DMS 273 (cell line): ENCODE measurements around the gene MAPK9.
"Not testable (repeated sequence)": the region's sequence is repeated elsewhere in the genome, so short reads cannot be mapped to it uniquely, and the experiment has no call there.

Experiments used
- DNase-seq: peaks from one replicate; lab custom pipeline; 2025; ENCODE audit not compliant: unreplicated experiment; lab: John Stamatoyannopoulos, UW

Gene MAPK9

DNA sequence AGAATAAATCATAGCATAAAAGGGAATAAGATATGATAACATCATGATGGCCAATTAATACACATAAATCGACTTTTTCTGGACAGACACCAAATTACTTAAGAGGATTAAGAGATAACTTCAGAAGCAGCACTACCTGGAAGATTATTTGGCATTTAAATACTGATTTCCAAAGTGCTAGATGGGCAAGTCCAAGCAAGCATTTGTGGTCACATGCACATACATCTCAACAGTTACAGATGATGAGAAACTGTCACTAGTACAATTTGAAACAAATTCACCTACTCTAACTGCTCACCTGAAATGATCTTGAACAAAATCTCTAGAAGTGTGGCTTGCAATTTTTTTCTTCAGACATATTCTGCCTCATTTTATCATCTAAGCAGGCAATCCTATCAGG is 56.0 kb downstream of the MAPK9 start:
- DNase-seq, result no peak

- no peak for DNase-seq
These were observed 56.8 kb downstream of the MAPK9 start for GRCh38 chr5:180235077-180235476.

DNA sequence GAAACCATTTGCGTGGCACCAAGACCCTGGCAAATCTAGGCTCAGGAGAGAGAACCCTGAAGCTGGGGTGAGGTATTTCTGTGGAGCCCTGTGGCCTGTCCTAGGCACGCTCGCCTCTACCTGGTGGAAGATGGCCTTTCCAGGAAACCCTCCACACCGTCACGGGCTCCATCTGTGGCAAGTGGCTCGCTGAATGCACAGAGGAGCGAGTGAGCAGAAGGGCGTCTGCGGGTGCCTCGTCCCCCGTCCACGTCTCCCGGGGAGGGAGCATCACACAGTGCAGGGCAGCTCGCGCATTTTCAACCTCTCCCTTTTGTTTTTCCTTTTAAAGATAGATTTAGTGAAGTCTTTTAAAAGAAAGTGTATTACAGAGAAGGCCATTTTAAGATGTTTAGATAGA is 57.6 kb downstream of the MAPK9 start:
- DNase-seq, result no peak

DNA sequence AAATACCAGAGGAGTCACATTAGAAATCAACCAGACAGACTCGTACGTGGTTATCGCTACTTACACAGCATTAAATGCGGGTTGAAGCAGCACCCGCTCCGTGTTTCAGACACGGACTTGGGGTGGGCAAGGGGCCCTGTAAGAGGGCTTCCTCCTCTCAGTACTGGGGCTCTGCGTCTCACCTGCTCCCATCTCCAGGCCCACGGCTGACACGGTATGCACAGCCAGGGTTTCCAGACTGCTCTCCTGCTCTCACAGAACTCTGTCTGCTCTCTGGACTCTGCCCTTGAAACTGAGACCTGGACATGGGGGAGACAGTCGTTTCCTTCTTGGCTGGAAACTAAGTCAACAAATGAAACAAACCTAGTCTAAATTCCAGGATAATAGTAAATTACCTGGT is 58.2 kb downstream of the MAPK9 start:
- no peak for DNase-seq

DNA sequence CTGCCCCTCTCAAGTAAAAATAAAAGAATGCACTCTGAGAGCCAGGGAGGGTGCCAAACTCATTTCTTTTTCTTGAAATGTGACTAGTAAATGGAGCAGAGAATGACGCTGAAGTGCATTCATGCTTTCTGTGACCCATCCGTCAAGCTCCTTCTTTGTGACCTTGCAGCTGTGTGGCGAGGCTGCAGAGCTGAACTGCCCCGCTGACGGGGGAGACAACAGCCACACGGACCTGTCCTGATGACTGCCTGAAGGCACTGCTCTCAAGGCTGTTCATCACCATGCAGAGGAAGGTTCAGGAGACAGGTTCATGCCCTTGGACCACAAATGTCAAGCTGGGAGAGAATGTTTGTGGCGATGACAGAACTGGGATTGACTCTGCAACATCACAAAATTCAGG is 61.9 kb downstream of the MAPK9 start:
- DNase-seq, result no peak

GRCh38 chr5:180222056-180222455 is 69.8 kb downstream of the MAPK9 start:
- DNase-seq, result no peak

- DNase-seq, result no peak
These were observed 74.1 kb downstream of the MAPK9 start for GRCh38 chr5:180217797-180218196.

GRCh38 chr5:180216646-180217171 is 75.2 kb downstream of the MAPK9 start:
- no peak for DNase-seq

GRCh38 chr5:180215783-180216630 is 75.9 kb downstream of the MAPK9 start:
- DNase-seq, result no peak

DNA sequence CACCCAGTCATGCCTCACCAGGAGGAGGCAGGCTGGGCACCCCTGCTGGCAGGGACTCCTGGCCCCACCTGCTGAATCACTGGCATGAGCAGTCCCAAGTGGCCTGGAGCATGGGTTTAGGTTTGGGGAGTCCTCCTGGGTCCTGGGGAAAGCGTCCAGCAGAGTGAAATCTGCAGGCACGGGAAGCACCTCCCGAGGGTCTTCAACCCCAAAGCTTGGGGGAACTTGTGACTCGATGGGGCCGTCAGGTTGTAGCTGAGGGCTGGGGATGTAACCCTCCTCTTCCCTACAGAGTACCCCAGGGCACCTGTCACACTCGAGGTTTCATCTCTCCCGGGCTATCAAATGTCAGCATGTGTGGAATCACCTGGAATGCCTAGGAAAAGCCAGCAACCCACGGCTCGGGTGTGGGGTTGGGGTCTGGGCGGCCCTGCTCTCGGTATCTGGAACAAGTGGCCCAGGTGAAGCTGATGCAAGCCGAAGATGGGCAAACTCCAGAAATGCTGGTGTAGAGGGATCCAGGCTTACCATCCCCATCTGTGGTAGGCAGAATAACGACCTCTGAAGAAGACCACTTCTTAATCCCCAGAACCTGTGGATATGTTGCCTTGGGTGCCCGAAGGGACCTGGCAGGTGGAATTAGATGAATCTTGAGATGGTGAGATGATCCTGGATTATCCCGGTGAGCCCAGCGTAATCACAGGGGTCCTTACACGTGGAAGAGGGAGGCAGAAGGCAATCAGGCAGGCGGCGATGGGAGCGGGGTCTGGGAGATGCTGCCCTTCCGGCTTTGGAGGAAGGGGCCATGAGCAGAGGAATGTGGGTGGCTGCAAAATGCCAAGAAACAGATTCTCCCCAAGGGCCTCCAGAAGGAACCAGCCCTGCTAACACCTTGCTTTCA is 76.8 kb downstream of the MAPK9 start:
- no peak for DNase-seq

DNA sequence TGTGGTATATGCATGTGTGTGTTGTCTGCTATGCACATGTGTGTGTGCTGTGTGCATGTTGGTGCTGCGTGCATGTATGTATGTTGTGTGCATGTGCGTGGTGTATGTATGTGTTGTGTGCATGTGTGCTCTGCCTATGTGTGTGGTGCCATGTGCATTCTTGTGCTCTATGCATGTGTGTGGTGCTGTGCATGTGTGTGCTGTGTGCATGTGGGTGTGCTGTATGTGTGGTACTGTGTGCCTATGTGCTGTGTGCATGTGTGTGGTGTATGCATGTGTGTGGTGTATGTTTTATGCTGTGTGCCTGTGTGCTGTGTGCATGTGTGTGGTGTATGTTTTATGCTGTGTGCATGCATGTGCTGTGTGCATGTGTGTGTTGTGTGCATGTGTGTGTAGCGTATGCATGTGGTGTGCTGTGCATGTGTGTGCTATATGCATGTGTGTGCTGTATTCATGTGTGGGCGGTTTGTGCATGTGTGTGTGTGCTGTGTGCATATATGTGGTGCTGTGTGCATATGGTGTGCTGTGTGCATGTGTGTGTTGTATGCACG is 78.2 kb downstream of the MAPK9 start:
- DNase-seq, result no peak

DNA sequence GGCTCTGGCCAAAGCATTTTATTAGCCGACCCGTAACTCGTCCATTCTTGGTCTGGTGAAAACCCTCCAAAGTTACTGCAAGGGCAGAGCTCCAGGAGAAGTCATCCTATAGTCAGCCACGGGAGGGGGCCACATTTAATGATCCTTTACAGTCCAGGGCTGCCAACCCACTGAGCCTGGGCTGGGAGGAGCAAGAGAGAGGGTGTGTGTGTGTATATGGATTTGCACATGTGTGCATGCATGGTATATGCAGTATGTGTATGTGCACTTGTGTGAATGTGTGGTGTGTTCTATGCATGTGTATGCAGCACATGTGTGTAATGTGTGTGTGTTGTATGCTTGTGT is 78.7 kb downstream of the MAPK9 start:
- peak; percentile 63 for DNase-seq

GRCh38 chr5:180212363-180213255 is 79.3 kb downstream of the MAPK9 start:
- peak; percentile 63 for DNase-seq

DNA sequence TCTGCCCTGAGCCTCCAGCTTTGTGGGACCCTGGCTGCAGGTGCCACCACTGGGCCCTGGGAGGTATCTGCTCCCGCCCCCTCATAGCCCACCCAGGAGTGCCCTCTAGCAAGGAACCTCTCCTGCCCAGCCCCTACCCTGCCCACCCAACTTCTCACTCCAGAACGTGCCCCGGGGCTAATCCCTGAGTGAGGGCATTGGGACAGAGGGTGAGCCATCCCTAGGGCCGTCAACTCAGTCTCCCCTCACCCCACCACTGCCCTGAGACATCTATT is 80.2 kb downstream of the MAPK9 start:
- no peak for DNase-seq

GRCh38 chr5:180210961-180211760 is 80.7 kb downstream of the MAPK9 start:
- DNase-seq, result no peak

- DNase-seq, result not testable (repeated sequence)
These were observed 81.8 kb downstream of the MAPK9 start for GRCh38 chr5:180210077-180210476.

DNA sequence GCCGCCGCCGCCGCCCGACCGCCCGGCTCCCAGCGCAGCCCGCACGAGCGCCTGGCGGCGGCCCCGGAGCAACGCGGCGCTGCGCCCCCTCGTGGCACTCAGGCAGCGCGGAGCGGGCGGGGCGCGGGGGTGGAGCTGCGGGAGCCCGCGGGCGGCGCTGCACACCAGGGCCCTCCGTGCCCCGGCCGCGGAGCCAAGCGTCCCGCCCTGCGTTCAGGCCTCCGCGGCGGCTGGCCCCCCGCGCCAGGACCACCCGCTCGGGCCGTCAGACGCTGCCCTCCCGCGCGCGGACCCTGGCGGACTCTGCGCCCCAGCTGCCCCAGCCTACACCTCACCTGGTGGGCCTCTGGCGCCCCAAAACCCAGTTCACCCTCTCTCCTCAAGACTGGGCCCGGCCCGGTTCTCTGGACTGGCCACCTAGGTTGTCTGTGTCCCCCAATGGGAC is 82.7 kb downstream of the MAPK9 start, which contains the start of gene RASGEF1C:
RASGEF1C (minus strand) TSS at position 75 of the 445 bp plus-strand sequence. CDS start 71,159 bp downstream, outside the sequence.
- DNase-seq, result peak; percentile 93

DNA sequence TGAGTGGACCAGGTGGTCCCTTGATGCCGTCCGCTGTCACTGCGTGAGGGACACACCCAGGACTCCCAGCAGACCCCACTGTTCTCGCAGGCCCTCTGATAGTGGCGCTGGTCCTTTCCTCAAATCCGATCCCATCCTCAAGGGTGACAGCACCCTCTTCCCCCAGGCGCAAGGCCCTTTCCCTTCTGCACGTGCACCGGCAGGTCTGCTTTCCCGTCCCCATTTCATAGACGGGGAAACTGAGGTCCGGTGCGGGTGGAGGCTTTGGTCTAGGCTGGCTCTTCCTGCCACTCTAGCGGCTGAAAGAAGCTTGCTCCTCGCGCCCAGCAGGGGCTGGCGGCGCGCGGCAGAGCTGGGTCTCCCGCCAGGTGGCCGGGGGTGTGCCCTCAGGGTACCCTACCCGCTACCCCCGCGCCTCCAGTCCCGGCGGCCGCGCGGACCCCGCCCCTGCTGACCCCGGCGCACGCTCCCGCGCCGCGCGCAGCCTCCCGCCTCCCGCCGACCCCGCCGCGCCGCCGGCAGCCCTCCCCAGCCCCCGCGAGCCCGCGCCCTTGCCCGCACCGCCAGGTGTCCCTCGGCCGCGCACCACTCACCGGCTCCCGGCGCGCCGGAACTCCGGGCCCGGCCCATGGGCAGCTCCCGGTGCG is 83.3 kb downstream of the MAPK9 start:
- DNase-seq, result peak; percentile 79

DNA sequence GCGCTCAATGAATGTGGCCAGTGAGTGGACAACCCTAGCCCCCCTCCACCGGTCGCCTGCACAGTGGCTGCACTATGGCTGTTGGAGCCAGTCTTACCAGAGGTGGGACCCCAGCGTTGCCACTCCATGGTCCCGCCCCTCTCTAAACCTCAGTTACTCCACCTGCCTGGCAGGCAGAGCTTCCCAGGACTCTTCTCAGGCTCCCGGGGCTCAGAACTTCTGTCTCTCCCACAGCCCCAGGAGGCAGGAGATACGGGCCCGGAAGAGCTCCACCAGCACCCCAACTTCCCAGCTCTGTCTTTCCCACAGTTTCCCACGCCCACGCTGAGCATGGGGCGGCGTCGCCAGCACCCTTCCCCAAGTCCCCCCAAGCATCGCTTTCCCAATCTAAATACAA is 83.8 kb downstream of the MAPK9 start:
- peak; percentile 23 for DNase-seq
